HG03175 (cell line): Measurements from ENCODE around the gene MAB21L4.
A peak's percentile ranks its signal among the peaks of the same experiment; 100 is the strongest.

Experiments used
- ATAC-seq: cut with Tn5 transposase; IDR thresholded peaks from one replicate; pipeline ENCODE4 v1.9.1; 2021; ENCODE audit warnings: mild to moderate bottlenecking, moderate library complexity; ENCODE audit not compliant: unreplicated experiment

Gene MAB21L4

DNA sequence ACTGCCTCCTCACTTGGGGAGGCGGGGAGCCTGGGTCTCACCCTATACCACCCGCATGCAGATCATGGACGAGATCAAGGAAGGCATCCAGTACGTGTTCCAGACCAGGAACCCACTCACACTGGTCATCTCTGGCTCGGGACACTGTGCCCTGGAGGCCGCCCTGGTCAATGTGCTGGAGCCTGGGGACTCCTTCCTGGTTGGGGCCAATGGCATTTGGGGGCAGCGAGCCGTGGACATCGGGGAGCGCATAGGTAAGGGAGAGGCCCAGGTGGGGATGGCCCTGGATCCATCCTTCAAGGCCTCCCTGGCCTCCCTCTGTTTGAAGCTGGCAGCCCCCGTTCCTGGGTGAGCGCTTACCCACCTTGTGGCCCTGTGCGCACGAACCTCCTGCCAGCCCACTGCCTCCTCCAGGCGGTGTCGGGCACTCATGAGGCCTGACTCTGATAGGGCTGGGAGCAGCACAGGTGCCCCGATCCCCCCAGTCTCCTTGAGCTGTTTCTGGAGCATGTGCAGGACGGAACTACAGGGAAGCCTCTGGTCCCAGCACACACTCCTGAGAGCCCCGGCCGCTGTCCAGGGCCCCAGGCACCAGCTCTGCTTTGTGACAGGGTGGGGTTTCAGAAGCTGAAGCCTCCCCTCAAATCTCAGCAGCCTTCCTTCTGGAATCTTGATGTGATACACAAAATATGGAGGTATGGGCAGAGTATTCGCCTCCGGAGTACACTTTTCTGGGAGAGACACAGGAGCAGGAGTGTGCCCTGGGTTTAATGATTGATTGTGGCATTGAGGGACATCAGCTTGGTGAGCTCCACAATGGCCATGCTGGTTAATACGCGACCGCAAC, 26.6 kb downstream of the MAB21L4 start:
- ATAC-seq: no peak

DNA sequence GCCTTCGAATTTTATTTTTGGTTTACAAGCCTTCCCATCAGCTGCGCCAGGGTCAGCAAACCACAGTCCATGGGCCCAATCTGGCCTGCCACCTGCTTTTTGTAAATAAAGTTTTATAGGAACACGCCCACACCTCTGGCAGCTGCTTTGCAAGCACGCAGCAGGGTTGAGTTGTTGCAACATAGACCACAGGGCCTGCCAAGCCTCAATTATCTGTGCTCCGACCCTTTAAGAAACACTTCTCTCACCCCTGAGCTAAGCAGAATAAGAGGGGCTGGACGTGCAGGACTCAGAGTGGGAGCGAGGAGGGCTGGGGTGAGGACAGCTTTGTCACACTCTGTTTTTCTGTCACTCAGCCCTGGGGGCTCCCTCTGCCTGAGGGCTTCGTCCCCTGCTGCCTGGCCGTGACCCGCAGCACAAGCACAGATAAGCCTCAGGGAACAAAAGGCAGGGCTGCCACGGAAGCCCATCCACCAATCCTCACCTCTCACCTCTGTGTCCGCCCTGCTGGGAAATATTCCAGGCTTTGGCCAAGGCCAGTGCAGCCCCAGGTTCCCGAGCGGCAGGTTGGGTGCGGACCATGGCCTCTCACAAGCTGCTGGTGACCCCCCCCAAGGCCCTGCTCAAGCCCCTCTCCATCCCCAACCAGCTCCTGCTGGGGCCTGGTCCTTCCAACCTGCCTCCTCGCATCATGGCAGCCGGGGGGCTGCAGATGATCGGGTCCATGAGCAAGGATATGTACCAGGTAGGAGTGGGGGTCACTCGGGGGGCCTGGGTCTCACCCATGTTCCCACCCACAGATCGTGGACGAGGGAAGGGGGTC, 27.5 kb downstream of the MAB21L4 start, which contains the start of gene AGXT:
Gene AGXT (plus strand): TSS at position 539 of the 823 bp plus-strand sequence. CDS start 42 bp downstream, at position 581.
- ATAC-seq: no peak

DNA sequence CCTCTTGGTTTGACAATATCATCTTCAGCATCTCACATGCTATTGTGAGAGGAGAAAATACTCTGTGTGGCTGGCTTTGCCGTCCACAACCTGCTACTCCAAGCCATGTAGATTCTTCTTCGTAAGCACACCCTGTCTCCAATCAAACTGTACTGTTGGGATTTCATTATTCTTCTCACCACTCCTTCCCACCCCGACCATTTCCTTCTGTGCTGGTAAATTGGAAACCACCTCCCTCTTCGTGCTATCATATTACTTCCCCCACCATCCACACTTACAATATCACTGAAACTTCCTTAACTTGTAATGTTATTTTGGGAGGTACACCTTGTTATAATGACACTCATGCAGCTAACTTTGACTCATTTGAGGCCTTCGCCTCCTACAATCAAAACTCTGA, 30.6 kb downstream of the MAB21L4 start:
- ATAC-seq: no peak

DNA sequence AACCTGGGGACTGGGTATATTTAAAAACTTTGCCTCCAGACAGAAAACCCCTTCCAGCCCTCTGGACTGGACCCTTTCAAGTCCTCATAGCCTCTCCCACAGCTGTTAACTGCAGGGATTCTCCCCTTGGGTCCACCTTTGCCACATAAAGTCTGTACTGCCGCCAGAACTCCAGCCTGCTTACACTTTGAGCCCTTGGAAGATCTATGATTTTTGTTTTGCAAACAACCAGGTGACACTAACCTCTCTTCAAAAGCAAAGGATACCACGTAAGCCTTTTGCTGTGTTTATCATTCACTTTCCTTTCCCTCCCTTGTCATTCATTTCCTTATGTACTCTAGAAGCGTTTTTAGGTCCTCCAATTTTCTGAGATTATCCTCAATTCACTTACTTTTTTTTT, 31.5 kb downstream of the MAB21L4 start:
- no peak for ATAC-seq

DNA sequence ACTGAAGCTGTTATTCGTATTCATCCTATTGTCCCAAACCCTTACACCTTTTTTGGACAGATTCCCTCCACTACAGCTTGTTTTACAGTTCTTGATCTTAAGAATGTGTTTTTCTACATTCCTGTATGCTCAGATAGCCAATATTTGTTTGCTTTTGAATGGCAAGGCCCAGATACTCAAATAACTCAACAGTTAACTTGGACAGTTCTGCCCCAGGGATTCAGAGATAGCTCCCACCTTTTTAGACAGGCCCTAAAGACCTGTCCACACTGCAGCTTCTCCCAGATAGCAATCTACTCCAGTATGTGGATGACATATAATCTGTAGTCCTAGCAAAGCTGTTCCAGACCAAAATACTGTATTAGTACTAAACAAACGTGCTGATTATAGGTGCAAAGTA, 34.4 kb downstream of the MAB21L4 start:
- ATAC-seq: no peak

DNA sequence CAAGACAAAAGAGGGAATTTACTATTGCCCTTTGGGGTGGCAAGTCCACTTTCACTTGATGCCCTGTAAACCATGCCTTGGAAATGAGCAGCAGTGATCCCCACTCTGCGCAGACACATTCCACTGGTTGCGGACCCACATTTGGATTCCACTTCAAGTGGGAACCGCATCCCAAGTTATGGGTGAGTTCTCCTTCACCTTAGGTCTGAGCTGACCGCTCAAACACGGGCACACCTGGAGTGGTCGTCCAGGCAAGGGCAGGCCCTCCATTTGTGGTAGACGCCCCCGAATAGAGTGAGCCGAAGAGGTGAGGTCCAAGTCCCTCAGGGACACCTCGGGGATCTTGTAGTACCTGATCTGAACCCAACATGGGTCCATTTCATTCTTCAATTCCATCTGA, 37.1 kb downstream of the MAB21L4 start:
- no peak for ATAC-seq

DNA sequence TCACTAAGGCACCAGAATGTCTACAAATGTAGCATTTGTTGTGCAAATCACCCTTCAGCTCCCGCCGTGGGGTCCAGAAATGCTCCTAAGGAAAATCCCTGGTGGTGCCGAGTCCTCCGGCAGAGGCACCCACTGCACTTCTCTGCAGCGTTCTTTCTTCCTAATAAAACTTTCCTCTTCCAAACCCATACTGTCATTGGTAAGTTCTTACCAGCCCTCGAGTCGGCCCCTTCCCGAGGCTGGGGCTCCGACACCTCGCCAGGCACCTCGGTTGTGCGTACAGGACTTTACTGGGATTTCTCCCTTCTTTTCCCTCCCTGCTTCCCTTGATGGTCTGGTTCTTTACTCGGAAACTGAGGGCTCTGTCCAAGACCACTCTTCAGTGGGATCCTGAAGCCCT, 37.6 kb downstream of the MAB21L4 start:
- no peak for ATAC-seq

DNA sequence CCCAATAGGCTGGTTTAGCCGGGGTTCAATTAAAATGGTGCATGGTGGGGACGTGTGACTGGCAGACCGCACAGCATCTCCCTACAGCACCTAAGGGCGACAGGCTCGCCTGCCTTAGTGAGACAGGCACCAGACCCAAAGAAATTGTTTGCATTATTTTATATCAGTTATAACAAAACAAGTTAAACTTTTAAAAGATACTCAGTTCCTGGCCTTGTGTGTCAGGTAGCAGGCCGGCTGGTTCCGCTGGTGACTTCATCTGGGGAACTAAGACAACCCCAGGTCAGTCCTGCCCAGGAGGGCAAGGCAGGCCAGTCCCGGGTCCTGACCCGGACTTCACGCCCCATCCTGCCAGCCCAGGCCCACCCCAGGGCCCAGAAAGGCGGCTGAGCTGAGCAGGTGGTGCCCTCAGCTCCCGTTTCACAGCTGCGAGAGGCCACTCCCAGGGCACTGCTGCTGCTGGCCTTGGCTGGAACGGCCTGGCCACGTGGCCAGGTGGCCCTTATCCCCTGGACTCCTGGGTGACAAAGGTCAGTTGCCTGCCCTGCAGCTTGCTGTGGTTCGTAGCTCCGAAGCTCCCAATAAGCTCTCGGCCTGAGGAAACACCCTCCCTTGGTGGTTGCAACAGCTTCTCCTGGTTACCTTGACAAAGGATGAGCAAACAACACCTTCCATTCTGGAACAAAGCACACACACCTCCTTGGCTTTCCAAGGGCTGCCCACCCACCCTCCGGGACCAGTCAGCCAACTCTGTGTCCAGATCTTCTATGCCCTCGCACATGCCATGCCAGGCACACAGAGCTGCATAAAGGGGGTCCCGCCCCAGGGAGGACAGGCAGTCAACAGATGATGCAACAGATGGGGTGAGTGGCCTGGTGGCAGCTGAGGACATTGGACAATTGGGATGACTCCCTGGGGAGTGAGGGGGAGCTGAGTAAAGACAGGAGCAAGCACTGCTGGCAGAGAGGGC, 38.6 kb downstream of the MAB21L4 start:
- no peak for ATAC-seq

DNA sequence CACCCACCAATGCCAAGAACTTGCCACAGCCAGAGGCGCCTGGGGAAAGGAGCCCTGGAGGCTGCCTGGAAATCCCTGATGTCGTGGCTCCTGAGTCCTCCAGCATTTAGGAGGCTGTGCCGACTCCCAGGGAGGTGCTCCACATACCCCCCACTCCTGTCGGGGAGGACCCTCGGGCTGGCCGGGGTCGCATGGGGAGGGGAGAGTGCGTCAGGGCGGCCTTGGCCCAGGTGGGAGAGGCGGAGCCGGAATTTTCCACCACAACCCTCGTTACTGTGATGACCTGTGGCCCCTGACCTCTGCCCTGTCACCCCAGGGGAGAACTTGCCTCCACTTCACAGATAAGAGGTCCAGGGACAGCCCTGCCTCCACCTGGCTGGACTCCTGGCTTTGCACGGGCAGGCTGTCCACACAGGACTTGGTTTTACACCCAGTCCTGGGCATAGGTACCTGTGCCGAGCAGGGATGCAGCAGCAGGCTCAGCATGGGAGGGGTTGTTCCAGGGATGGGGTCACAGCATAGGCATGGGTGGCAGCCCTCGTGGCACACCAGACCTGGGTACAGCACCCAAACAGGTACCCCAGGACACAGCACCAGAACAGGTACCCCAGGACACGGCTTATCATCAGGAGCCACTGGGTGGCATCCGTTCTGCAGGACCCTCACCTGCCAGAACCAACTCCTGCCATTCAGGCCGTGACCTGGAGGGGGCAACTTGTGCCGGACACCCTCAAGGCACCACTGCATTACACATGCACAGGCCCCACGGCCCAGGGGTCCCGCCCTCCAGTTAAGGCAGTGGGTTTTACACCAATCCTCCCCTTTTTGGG, 39.6 kb downstream of the MAB21L4 start:
- no peak for ATAC-seq

DNA sequence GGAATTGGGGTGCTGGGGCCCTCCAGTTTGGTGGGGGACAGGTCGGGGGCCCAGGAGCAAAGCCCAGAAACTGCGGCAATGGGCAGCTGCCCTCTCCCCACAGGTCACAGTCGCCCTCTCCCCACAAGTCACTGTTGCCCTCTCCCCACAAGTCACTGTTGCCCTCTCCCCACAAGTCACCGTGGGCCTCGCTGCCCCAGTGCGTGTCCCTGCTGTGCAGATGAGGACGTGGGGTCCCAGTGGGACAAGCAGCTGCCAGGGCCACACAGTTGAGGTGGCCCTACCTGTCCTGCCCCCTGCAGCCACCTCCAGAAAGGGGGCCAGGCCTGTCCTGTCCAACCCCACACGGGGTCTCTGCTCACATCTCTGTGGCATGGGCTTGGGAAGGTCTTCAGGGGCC, 40.3 kb downstream of the MAB21L4 start:
- no peak for ATAC-seq

DNA sequence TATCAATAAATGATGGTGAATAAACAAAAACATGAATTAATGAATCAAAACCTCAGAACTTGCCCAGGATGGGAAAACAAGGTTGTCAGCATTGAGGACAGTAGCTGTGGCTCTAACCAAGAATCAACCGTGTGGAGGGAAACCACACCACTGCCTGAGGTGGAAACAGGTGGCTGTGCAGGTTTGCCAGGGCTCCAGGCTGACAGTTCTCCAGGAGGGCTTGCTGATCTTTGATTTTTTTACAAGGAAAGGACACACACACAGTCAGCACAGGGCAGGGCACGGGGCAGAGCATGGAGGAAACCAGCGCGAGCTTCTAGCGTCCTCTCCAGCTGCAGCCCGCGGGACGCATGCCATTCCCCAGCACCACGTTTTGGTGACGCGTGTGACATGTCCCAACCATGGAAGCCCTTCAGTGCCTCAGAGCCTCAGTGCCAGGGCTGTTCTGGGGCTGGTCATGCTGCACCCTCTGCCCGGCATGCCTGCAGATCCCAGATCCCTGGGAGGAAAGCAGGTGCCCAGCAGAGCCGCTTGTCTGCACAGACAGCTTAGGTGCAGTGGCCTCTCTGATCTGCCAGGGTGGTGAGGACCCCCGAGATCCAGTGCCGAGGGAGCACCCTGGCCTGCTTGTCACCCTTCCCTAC, 43.2 kb downstream of the MAB21L4 start:
- no peak for ATAC-seq

DNA sequence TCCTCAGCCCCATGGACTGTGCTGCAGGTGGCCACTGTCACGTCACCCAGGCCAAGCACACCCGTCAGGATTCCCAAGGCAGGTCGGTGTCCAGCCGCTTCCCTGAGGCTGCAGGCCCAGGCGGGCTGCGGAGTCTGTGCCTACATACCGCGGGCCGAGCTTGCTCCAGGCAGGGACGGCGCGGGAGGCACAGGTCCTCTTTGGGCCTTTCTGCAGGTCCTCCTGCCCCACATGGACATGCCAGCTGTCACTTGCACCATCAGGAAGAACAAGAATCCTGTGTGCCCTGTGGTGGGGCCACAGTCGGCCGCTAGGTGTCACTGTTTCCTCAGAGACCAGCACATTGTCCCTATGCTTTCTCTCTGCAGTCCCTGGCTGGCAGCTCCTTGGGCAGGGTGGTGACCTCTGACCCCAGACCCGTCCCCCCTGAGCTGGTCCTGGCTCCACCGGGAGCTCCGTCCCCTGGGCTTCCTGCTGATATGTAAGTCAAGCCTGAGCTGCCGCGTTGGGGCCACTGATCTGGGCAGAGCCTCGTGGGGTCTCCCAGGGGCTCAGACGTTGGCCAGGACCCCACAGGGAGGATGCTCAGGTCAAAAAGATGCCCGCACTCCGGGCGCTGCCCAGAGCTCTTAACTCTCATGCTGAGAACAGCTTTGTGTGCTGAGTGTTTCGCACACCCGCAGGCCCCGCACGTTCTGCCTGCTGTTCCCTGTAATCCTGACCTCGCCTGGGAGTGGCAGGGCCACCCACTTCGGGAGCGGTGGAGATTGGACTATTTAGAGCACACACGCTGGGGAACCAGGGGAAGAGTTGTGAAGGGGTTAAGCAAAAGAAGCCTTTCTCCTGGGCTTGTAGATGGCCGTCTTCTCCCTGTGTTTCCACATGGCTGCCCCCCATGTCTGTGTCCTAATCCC, 44.6 kb downstream of the MAB21L4 start:
- peak; percentile 63 for ATAC-seq

DNA sequence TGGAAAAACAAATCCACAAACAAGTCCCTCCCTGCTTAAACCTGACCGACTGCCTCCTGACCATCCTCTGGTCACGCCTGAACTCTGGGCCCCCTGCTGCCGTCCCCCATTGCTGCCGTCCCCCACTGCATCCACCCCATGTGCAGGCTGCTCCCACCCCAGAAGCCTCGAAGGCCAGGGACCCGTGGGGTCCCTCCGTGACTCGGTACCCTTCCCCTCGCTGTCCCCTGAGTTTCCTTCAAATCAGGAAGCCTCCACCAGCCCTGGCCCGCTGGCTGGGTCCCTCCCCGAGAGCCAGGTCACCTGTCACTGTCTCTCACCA, 45.2 kb downstream of the MAB21L4 start:
- no peak for ATAC-seq

DNA sequence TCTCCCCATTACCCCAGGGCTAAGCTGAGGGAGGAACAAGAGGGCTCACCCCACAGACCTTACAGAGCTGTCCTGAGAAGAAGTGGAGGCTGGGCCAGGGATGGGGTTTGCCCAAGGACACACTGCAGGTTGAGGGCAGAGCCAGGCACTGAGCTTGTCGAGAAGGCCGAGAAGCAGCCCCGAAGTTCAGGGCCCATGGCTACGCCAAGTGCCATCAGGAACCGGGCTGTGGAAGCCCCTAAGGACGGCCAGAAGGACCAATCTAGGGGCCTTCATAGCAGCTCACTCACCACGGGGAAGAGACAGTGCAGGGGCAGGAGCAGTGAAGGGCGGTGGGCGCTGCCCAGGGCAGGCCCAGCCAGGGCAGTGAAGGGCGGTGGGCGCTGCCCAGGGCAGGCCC, 45.9 kb downstream of the MAB21L4 start:
- no peak for ATAC-seq

DNA sequence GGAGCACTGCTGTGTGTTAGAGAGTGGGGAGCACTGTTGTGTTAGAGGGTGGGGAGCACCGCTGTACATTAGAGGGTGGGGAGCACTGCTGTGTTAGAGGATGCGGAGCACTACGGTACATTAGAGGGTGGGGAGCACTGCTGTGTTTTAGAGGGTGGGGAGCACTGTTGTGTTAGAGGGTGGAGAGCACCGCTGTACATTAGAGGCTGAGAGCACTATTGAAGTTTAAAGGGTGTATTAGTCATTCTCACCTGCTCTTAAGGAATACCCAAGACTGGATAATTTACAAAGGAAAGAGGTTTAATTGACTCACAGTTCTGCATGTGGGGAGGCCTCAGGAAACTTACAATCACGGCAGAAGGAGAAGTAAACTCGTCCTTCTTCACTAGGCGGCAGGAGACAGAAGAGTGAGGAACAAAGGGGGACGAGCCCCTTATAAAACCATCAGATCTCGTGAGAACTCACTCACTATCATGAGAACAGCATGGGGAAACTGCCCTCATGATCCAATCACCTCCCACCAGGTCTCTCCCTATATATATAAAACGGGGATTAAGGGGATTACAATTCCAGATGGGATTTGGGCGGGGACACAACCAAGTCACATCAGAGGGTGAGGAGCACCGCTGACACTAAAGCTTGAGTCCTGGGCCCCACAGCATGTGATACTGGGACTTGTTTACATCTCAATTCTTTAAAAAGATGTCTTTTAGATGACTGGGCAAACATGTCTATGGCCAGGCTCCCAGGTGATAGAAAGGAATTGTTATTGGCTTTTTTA, 46.9 kb downstream of the MAB21L4 start:
- ATAC-seq: no peak

DNA sequence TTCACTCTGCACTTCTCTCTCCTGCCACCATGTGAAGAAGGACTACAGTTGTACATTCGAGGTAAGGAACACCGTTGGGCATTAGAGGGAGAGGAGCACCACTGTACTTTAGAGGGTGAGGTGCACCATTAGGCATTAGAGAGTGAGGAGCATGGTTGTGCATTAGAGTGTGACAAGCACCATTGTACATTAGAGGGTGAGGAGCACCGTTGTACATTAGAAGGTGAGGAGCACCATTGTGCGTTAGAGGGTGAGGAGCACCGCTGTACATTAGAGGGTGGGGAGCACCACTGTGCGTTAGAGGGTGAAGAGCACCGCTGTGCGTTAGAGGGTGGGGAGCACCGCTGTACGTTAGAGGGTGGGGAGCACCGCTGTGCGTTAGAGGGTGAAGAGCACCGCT, 48.1 kb downstream of the MAB21L4 start:
- ATAC-seq: no peak

DNA sequence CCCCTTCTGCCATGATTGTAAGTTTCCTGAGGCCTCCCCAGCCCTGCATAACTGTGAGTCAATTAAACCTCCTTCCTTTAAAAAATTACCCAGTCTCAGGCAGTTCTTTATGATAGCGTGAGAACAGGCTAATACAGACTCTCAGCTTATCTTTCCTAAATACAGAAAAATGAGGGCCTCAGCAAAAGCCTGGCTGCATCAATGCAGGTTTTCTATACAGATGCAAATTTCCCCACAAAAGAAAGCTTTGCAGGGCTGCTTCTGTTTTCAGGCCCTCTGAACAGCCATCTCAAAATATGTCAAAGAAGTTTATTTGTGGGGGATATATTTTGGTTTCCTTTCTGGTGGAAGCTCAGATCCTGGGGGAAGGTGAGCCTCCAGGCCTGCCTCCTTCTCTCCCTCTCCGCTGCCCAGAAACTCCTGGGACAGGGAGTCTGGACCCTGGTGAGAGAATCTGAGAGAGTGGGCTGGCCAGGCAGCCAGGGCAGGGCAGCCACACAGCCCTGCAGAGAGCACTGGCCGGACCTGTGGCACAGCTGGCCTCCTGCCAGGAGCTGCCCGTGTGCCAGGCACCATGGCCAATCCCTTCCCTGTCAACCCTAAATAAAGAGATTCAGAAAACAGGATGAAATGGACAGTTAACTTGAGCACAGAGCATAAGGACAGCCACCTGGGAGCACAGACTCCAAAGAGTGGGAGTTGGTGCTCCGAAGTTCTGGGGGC, 48.9 kb downstream of the MAB21L4 start:
- ATAC-seq: no peak
